ENCODE data around the gene PDXDC1.
"Not testable (repeated sequence)": the region's sequence is repeated elsewhere in the genome, so short reads cannot be mapped to it uniquely, and the experiment has no call there.

The PDXDC1 gene

DNA sequence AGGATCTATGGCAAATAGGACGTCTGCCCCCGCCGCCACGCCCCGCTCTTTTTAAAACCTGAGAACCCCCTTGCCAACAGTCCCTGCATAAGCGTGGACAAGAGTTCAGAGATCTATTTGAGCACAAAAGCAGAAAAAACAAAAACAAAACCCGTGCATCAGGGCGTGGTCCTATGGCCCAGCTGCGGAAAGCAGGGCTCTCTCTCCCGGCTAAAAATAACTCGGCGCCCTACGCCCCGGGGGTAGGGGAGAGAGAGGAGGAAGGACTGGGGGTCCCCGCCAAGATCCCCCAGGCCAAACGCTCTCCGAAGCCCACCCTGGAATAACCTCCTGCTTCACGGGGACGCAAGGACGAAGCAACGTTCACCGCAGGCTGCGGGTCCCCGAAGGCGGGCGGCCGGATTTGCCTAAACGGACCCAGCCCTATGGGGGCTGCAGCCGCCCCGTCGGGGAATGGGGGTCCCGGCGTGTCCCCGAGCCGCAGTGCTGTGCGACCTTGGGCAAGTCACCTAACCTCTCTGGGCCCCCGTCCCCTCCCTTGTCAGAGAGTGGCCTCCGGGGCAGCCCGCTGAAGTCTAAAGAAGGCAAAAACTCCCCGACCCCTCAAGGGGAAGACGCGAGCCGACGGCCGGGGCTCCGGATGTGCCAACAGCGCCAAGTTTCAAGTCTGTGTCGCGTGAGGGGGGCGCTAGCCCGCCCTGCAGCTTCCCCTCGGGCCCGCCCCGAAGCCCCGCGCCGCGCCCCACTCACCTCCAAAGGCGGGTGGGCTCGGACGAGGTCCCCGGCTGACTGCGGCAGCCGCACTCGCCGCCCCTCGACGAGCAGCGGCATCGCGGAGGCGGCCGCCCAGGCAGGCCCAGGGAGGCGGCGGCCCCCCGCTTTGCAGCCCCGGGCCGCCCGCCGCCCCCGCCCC, 80.6 kb downstream of the PDXDC1 start:
- no peak for DNase-seq (ENCODE audit: low read depth)
- no peak for TF ChIP-seq CTCF (conservative IDR thresholded peaks at IDR 0.05; ENCODE audit: low read depth, low read length)
- H3K4me3 ChIP-seq (ENCODE audit: low read length), result peak overlapping the region; percentile 87

- no peak overlapping the region for H3K4me3 ChIP-seq (ENCODE audit: low read length)
- no peak for DNase-seq (ENCODE audit: low read depth)
- no peak for TF ChIP-seq CTCF (conservative IDR thresholded peaks at IDR 0.05; ENCODE audit: low read depth, low read length)
Measured at GRCh38 chr16:15057681-15058417, 83.0 kb downstream of the PDXDC1 start.

DNA sequence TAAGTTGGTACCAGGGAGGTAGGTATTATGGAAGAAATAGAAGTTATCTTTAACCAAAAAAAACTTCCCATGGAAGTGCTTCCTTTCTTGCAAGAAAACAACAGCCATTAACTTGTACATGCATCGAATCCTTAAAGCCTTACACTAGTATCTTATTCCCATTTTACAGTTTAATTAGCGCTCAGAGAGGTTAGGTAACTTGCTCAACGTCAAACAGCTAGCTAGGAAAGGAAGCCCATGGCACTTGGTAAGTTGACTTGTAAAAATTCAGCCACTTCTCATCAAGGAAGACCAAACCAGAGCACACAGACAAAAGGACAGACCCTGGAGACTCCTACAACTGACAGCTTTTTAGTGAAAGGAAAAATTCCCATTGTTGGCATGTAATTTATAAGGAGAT, 84.5 kb downstream of the PDXDC1 start:
- H3K4me3 ChIP-seq (ENCODE audit: low read length), result no peak overlapping the region
- no peak for DNase-seq (ENCODE audit: low read depth)
- TF ChIP-seq CTCF (conservative IDR thresholded peaks at IDR 0.05; ENCODE audit: low read depth, low read length), result no peak

- DNase-seq (ENCODE audit: low read depth); H3K4me3 ChIP-seq (ENCODE audit: low read length): not testable (repeated sequence)
Measured at GRCh38 chr16:15062085-15062810, 87.4 kb downstream of the PDXDC1 start.

DNA sequence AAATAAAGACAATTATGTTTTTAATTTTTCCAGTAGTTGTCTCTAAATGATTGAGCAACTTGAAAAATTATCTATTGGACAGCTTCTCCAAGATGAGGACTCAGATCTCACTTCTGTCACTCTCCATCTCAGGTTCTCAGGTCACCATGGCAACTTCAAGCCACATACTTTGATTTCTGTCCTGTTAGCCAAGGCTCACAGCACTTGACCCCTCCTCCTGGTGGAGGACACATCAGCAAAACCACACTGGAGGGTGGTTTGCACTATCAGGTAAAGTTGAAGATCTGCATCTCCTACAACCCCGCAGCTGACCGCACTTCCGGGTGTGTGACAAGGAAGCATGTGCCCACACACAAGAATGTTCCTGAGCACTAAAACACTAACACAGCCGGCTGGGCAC, 91.1 kb downstream of the PDXDC1 start:
- not testable (repeated sequence) for DNase-seq (ENCODE audit: low read depth); H3K4me3 ChIP-seq (ENCODE audit: low read length)

DNA sequence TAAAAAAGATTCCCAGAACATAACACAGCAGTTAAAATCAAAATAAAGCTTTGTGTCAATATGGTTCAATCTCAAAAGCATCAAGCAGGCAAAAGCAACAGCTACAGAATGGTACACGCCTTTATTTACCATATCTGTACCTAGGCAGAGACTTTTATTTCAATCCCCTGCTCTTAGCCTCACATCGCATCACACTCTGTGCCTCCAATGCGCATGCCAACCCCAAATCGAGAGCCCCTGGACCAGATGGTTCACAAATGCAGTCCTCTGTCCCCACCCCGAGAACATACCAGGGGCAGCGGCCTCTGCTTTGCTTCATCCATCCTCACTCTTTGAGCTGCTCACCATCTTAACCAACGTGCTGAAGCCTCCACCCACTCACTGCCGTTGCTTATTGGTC, 91.9 kb downstream of the PDXDC1 start:
- DNase-seq (ENCODE audit: low read depth); H3K4me3 ChIP-seq (ENCODE audit: low read length): not testable (repeated sequence)

DNA sequence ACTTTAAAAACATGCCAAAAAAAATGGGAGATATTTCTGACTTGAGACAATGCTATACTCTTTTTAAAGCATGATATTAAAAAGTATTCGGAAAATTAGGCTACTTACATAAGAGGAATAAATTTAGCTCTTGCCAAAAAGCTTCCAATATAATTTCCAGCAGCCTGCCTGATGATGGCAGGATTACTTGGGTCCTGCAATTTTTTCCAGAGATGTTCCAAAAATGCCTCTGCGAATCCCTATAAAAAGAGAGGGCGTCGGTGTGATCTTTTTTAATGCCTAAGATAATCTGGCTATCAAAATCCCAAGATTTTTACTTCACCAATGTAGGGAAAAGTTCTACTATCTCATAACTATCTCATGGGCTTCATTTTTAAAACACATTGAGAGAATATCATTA, 96.2 kb downstream of the PDXDC1 start:
- not testable (repeated sequence) for H3K4me3 ChIP-seq (ENCODE audit: low read length); DNase-seq (ENCODE audit: low read depth)

DNA sequence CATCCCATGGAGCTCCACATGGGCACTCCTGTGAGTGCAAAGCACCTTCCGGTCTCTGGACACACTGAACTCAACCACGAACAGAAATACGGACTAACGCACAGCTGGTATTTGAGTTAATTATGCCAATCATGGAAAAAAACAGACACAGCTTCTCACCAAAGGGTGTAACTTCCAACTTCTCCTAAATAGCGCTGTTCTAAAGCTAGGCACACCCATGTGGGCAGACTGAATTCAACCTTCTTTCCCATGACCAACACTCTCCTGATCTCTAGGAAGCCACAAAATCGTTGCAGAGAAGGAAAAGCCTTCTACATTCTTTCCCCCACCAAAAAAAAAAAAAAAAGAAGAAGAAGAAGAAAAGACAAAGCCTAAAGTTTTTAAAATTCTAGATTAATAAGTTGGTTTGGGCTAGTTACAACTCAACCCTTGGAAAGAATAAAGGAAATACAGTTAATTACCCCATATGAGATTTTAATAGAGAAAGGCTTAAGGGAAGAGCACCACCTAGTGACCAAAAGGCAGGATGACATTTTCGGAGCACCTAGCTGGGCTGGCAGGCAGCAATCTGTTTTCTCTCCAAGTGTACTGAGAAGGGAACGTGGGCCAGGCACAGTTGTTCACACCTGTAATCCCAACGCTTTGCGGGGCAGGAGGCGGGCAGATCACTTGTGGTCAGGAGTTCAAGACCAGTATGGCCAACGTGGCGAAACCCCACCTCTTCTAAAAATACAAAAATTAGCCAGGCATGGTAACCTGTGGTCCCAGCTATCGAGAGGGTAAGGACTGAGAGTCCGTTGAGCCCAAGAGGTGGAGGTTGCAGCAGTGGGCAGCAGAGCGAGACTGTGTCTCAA, 97.3 kb downstream of the PDXDC1 start:
- not testable (repeated sequence) for H3K4me3 ChIP-seq (ENCODE audit: low read length); DNase-seq (ENCODE audit: low read depth)
- TF ChIP-seq CTCF (conservative IDR thresholded peaks at IDR 0.05; ENCODE audit: low read depth, low read length), result peak; percentile 22
